ENCODE results near the gene GHRH.

- no peak for TF ChIP-seq CTCF (IDR thresholded peaks at IDR 0.05)
- TF ChIP-seq POLR2A (IDR thresholded peaks at IDR 0.05): no peak
- TF ChIP-seq POLR2AphosphoS5 (IDR thresholded peaks at IDR 0.05): no peak
- TF ChIP-seq EP300 (IDR thresholded peaks at IDR 0.05): no peak
Observed at GRCh38 chr20:37285664-37286374, 24.2 kb upstream of the GHRH start.

All from stomach (tissue), 4 donors.